ENCODE measurements around the gene NF1. TPM values are rescaled to one million over a fixed set of nuclear protein-coding genes. Genes with fewer than 3 reads are reported as not detected.

NF1 gene
- total RNA-seq, 2 experiments from 2014 or later: 15.5 to 18.7 TPM

- Mint-ChIP-seq H3K36me3 (ENCODE audit: low read depth) (no peaks in the 10 kb centered on the region), H3K9me3 (no peaks in the 10 kb centered on the region), H3K4me3 (no peak overlapping the region), H3K27ac (no peak overlapping the region), H3K4me1 (ENCODE audit: low read depth) (peaks cover 25% of the 10 kb centered on the region), H3K27me3 (no peaks in the 10 kb centered on the region)
- Histone ChIP-seq H3K27ac (ENCODE audit: low read depth in 1 of 2, low read length in 2 of 2) (no peak overlapping the region), H3K27me3 (ENCODE audit: control insufficient read depth in 1 of 2, insufficient read depth in 2 of 2, low read length in 2 of 2) (no peaks in the 10 kb centered on the region), H3K4me1 (ENCODE audit: insufficient read depth, low read length) (no peaks in the 10 kb centered on the region), H3K4me3 (ENCODE audit: low read length) (no peak overlapping the region), H3K9me3 (ENCODE audit: control insufficient read depth in 1 of 2, insufficient read depth in 1 of 2, low read length in 2 of 2) (no peaks in the 10 kb centered on the region), H3K36me3 (ENCODE audit: insufficient read depth, low read length) (no peaks in the 10 kb centered on the region)
- ChIA-PET CTCF (no interaction called here), POLR2A (no interaction called here)
- DNase-seq (no peak), ATAC-seq (ENCODE audit: poor library complexity) (no peak)
- TF ChIP-seq CTCF (IDR thresholded peaks at IDR 0.05): no peak
- intact Hi-C loops (cut with DNase I, micrococcal nuclease): no loop called here
These were observed 199.5 kb downstream of the NF1 start for GRCh38 chr17:31294231-31294630.

- H3K4me1 Mint-ChIP-seq (ENCODE audit: low read depth): peaks cover 24% of the 10 kb centered on the region
- no peaks in the 10 kb centered on the region for H3K9me3 Mint-ChIP-seq
- Histone ChIP-seq H3K27ac (ENCODE audit: low read depth in 1 of 2, low read length in 2 of 2) (no peak overlapping the region), H3K9me3 (ENCODE audit: control insufficient read depth in 1 of 2, insufficient read depth in 1 of 2, low read length in 2 of 2) (no peaks in the 10 kb centered on the region), H3K4me3 (ENCODE audit: low read length) (no peak overlapping the region), H3K4me1 (ENCODE audit: insufficient read depth, low read length) (no peaks in the 10 kb centered on the region), H3K36me3 (ENCODE audit: insufficient read depth, low read length) (no peaks in the 10 kb centered on the region), H3K27me3 (ENCODE audit: control insufficient read depth in 1 of 2, insufficient read depth in 2 of 2, low read length in 2 of 2) (no peaks in the 10 kb centered on the region)
- ChIA-PET POLR2A (interaction anchor here (1.2 kb wide), 1 partner anchor 15 kb away, joined by 4 read pairs; no protein-coding TSS in a partner anchor), CTCF (no interaction called here)
- H3K4me3 Mint-ChIP-seq: no peak overlapping the region
- H3K27me3 Mint-ChIP-seq: no peaks in the 10 kb centered on the region
- H3K27ac Mint-ChIP-seq: no peak overlapping the region
- TF ChIP-seq CTCF (IDR thresholded peaks at IDR 0.05): no peak
- no peaks in the 10 kb centered on the region for H3K36me3 Mint-ChIP-seq (ENCODE audit: low read depth)
- intact Hi-C loops (cut with DNase I, micrococcal nuclease): no loop called here
- no peak for ATAC-seq (ENCODE audit: poor library complexity)
- no peak for DNase-seq
These were observed 200.2 kb downstream of the NF1 start for GRCh38 chr17:31294820-31295488.

GRCh38 chr17:31295489-31295871, 200.7 kb downstream of the NF1 start:
- Mint-ChIP-seq H3K9me3 (no peaks in the 10 kb centered on the region), H3K27me3 (no peaks in the 10 kb centered on the region), H3K36me3 (ENCODE audit: low read depth) (no peaks in the 10 kb centered on the region), H3K4me1 (ENCODE audit: low read depth) (peaks cover 24% of the 10 kb centered on the region), H3K4me3 (no peak overlapping the region), H3K27ac (no peak overlapping the region)
- DNase-seq: no peak
- Histone ChIP-seq H3K36me3 (ENCODE audit: insufficient read depth, low read length) (no peaks in the 10 kb centered on the region), H3K27me3 (ENCODE audit: control insufficient read depth in 1 of 2, insufficient read depth in 2 of 2, low read length in 2 of 2) (no peaks in the 10 kb centered on the region), H3K9me3 (ENCODE audit: control insufficient read depth in 1 of 2, insufficient read depth in 1 of 2, low read length in 2 of 2) (no peaks in the 10 kb centered on the region), H3K4me1 (ENCODE audit: insufficient read depth, low read length) (no peaks in the 10 kb centered on the region), H3K27ac (ENCODE audit: low read depth in 1 of 2, low read length in 2 of 2) (no peak overlapping the region), H3K4me3 (ENCODE audit: low read length) (no peak overlapping the region)
- CTCF ChIA-PET: no interaction called here
- intact Hi-C loops (cut with DNase I, micrococcal nuclease): no loop called here
- POLR2A ChIA-PET: interaction anchor here (1.2 kb wide), 1 partner anchor 15 kb away, joined by 4 read pairs; no protein-coding TSS in a partner anchor
- no peak for ATAC-seq (ENCODE audit: poor library complexity)
- no peak for TF ChIP-seq CTCF (IDR thresholded peaks at IDR 0.05)

Measured in CD4-positive, alpha-beta T cell (primary cell).